ENCODE measurements around the gene TRIP12.

GRCh38 chr2:229794636-229795035, 127.2 kb downstream of the TRIP12 start:
- no peak for TF ChIP-seq POLR2A (IDR thresholded peaks at IDR 0.05; ENCODE audit: low read length)
- no peak for TF ChIP-seq GATA1 (IDR thresholded peaks at IDR 0.05; ENCODE audit: low read depth, low read length)
